ENCODE measurements around the gene VSIR. TPM values are rescaled to one million over a fixed set of nuclear protein-coding genes. Genes with fewer than 3 reads are reported as not detected.

VSIR gene
- total RNA-seq, 1 experiment from 2014 or later = 18.5 TPM

- TF ChIP-seq SP1 (IDR thresholded peaks at IDR 0.05; ENCODE audit: low read depth) (no peak), FOSL1 (IDR thresholded peaks at IDR 0.05; ENCODE audit: low read depth) (no peak)
Observed at GRCh38 chr10:71809628-71810027, 36.3 kb upstream of the VSIR start (continued).

- ATAC-seq (no peak), DNase-seq (ENCODE audit: low read depth, low spot score) (no peak)
- H3K79me2 ChIP-seq (ENCODE audit: insufficient read depth, low read length) = no peaks in the 10 kb centered on the region
- TF ChIP-seq EGR1 (IDR thresholded peaks at IDR 0.05; ENCODE audit: low read depth) (no peak), SIN3A (IDR thresholded peaks at IDR 0.05; ENCODE audit: low read depth) (no peak), MAX (IDR thresholded peaks at IDR 0.05) (no peak), ZBTB33 (IDR thresholded peaks at IDR 0.05; ENCODE audit: extremely low read depth, insufficient replicate concordance, low read length) (no peak), SRF (IDR thresholded peaks at IDR 0.05; ENCODE audit: low read depth) (no peak), POLR2A (IDR thresholded peaks at IDR 0.05; ENCODE audit: borderline replicate concordance, extremely low read depth, insufficient read depth, insufficient read length) (no peak)
- no peaks in the 10 kb centered on the region for H3K9me2 ChIP-seq (ENCODE audit: insufficient read depth)
- no peak overlapping the region for H2AFZ ChIP-seq (ENCODE audit: low read depth, low read length, poor library complexity, severe bottlenecking)
- RAD21 ChIA-PET (ENCODE audit: low non-redundant PET in 1 of 2, low total read pairs in 2 of 2, uncharacterized antibody in 2 of 2, unreplicated experiment in 2 of 2) = no interaction called here
- H3K9ac ChIP-seq (ENCODE audit: low read length) = no peak overlapping the region
- H3K4me3 ChIP-seq (replicated peaks in 1 of 2; ENCODE audit: low read depth in 1 of 2, low read length in 2 of 2) = no peak overlapping the region
- CTCF ChIA-PET = interaction anchor here (0.6 kb wide), 1 partner anchor 15 kb away, joined by 3 read pairs; no protein-coding TSS in a partner anchor
- BruUV-seq (replicated peaks) = no TSS peak
- no peak overlapping the region for H3K4me2 ChIP-seq (ENCODE audit: low read length)
- no peaks in the 10 kb centered on the region for H4K20me1 ChIP-seq (ENCODE audit: insufficient read depth)
- no peaks in the 10 kb centered on the region for H3K36me3 ChIP-seq (ENCODE audit: control insufficient read depth in 1 of 2, insufficient read depth in 2 of 2, low read length in 2 of 2)
- H3K9me3 ChIP-seq (ENCODE audit: control insufficient read depth in 1 of 2, insufficient read depth in 1 of 2, low read depth in 1 of 2, low read length in 2 of 2) = no peaks in the 10 kb centered on the region
- no peak overlapping the region for H3K27ac ChIP-seq (ENCODE audit: low read depth, low read length)
- POLR2A ChIA-PET = no interaction called here
- intact Hi-C loops (cut with micrococcal nuclease) = no loop called here
- H3K27me3 ChIP-seq (ENCODE audit: insufficient read depth, low read length) = no peaks in the 10 kb centered on the region
- H3K4me1 ChIP-seq (ENCODE audit: control insufficient read depth in 1 of 2, insufficient read depth in 2 of 2, low read length in 2 of 2) = peaks cover 3 to 20% of the 10 kb centered on the region in 2 experiments; a peak in 3 of 4 replicates
Observed at GRCh38 chr10:71807557-71808510, 34.5 kb upstream of the VSIR start.

Measured in HCT116 (cell line).